Measurements from ENCODE around the gene C19orf25. TPM values are rescaled to one million over a fixed set of nuclear protein-coding genes. Genes with fewer than 3 reads are reported as not detected.

C19orf25 gene
- total RNA-seq, 4 donors from 2014 or later, result 21.6 to 43.6 (median 29.8) TPM

DNA sequence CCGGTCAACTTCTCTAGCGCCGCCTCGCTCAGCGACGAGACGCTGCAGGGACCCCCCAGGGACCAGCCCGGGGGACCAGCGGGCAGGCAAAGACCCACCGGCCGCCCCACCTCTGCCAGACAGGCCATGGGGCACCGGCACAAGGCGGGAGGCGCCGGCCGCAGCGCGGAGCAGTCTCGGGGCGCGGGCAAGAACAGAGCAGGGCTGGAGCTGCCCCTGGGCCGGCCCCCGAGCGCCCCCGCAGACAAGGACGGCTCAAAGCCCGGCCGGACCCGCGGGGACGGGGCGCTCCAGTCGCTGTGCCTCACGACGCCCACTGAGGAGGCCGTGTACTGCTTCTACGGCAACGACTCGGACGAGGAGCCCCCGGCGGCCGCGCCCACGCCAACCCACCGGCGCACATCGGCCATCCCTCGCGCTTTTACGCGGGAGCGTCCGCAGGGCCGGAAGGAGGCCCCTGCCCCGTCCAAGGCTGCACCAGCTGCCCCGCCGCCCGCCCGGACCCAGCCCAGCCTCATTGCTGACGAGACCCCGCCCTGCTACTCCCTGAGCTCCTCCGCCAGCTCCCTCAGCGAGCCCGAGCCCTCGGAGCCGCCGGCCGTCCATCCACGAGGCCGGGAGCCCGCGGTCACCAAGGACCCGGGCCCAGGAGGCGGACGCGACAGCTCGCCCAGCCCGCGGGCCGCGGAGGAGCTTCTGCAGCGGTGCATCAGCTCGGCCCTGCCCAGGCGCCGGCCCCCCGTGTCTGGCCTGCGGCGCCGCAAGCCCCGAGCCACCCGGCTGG, 11.3 kb downstream of the C19orf25 start:
- H3K4me3 ChIP-seq, result peak overlapping the region in 3 of 4 donors; percentile 49 to 59 (median 49)
- peaks cover 32 to 95% (median 64%) of the 10 kb centered on the region in 4 donors for H3K27me3 ChIP-seq
- intact Hi-C loops (cut with DNase I), result no loop called here
- peaks cover 51 to 78% (median 72%) of the 10 kb centered on the region in 4 donors for H3K4me1 ChIP-seq
- H3K36me3 ChIP-seq, result peaks cover 0 to 2% (median 0%) of the 10 kb centered on the region in 4 donors
- no CpG with 5 or more reads among the region's 92 CpGs for whole genome bisulfite sequencing
- no peak overlapping the region for H3K27ac ChIP-seq (replicated peaks in 1 of 4)
- no peaks in the 10 kb centered on the region for H3K9me3 ChIP-seq
- TF ChIP-seq POLR2A (IDR thresholded peaks at IDR 0.05; ENCODE audit: low read depth) (no peak), EP300 (IDR thresholded peaks at IDR 0.05) (no peak), POLR2AphosphoS5 (IDR thresholded peaks at IDR 0.05) (no peak)
- TF ChIP-seq, protein P1, sequence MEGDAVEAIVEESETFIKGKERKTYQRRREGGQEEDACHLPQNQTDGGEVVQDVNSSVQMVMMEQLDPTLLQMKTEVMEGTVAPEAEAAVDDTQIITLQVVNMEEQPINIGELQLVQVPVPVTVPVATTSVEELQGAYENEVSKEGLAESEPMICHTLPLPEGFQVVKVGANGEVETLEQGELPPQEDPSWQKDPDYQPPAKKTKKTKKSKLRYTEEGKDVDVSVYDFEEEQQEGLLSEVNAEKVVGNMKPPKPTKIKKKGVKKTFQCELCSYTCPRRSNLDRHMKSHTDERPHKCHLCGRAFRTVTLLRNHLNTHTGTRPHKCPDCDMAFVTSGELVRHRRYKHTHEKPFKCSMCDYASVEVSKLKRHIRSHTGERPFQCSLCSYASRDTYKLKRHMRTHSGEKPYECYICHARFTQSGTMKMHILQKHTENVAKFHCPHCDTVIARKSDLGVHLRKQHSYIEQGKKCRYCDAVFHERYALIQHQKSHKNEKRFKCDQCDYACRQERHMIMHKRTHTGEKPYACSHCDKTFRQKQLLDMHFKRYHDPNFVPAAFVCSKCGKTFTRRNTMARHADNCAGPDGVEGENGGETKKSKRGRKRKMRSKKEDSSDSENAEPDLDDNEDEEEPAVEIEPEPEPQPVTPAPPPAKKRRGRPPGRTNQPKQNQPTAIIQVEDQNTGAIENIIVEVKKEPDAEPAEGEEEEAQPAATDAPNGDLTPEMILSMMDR (IDR thresholded peaks at IDR 0.05), result no peak
- no peak for DNase-seq (ENCODE audit: extremely low spot score)

DNA sequence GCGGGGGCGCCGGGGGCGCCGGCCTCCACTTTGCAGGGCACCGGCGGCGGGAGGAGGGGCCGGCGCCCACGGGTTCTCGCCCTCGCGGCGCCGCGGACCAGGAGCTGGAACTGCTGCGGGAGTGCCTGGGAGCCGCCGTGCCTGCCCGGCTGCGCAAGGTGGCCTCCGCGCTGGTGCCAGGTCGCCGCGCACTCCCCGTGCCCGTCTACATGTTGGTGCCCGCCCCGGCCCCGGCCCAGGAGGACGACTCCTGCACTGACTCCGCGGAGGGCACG, 11.9 kb downstream of the C19orf25 start:
- peak overlapping the region in 2 of 4 donors; percentile 49 for H3K4me3 ChIP-seq
- TF ChIP-seq, protein P1 (IDR thresholded peaks at IDR 0.05), result no peak
- DNase-seq (ENCODE audit: extremely low spot score), result no peak
- H3K36me3 ChIP-seq, result peaks cover 0 to 2% (median 0%) of the 10 kb centered on the region in 4 donors
- peaks cover 51 to 72% (median 66%) of the 10 kb centered on the region in 4 donors for H3K4me1 ChIP-seq
- H3K9me3 ChIP-seq, result no peaks in the 10 kb centered on the region
- H3K27ac ChIP-seq (replicated peaks in 1 of 4), result no peak overlapping the region
- H3K27me3 ChIP-seq, result peaks cover 31 to 90% (median 58%) of the 10 kb centered on the region in 4 donors
- no CpG with 5 or more reads among the region's 36 CpGs for WGBS
- intact Hi-C loops (cut with DNase I), result no loop called here

DNA sequence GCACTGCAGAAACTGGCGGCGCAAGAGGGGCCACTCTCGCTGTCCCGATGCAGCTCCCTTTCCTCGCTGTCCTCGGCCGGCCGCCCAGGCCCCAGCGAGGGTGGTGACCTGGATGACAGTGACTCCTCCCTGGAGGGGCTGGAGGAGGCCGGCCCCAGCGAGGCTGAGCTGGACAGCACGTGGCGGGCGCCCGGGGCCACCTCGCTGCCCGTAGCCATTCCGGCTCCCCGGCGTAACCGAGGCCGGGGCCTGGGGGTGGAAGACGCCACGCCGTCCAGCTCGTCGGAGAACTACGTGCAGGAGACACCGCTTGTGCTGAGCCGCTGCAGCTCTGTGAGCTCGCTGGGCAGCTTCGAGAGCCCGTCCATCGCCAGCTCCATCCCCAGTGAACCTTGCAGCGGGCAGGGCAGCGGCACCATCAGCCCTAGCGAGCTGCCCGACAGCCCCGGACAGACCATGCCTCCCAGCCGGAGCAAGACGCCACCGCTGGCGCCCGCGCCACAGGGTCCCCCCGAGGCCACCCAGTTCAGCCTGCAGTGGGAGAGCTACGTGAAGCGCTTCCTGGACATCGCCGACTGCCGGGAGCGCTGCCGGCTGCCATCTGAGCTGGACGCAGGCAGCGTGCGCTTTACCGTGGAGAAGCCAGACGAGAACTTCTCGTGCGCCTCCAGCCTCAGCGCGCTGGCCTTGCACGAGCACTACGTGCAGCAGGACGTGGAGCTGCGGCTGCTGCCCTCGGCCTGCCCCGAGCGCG, 12.4 kb downstream of the C19orf25 start:
- peaks cover 51 to 67% (median 61%) of the 10 kb centered on the region in 4 donors for H3K4me1 ChIP-seq
- TF ChIP-seq POLR2AphosphoS5 (IDR thresholded peaks at IDR 0.05), result no peak
- TF ChIP-seq, protein P1 (IDR thresholded peaks at IDR 0.05), result no peak
- no peak for TF ChIP-seq POLR2A (IDR thresholded peaks at IDR 0.05; ENCODE audit: low read depth)
- TF ChIP-seq EP300 (IDR thresholded peaks at IDR 0.05), result no peak

DNA sequence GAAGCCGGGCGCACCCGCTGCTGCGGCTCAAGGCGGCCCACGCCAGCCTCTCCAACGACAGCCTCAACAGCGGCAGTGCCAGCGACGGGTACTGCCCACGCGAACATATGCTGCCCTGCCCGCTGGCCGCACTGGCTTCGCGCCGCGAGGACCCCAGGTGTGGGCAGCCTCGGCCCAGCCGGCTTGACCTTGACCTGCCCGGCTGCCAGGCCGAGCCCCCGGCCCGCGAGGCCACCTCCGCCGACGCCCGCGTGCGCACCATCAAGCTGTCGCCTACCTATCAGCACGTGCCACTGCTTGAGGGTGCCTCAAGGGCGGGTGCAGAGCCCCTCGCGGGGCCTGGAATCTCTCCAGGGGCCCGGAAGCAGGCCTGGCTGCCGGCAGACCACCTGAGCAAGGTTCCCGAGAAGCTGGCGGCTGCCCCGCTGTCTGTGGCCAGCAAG, 13.0 kb downstream of the C19orf25 start:
- H3K36me3 ChIP-seq, result peaks cover 0 to 11% (median 3%) of the 10 kb centered on the region in 4 donors
- peaks cover 45 to 61% (median 55%) of the 10 kb centered on the region in 4 donors for H3K4me1 ChIP-seq
- H3K27me3 ChIP-seq, result peaks cover 21 to 79% (median 47%) of the 10 kb centered on the region in 4 donors
- WGBS, result 40% methylated on average over 3 of the region's 41 CpGs
- no peak for DNase-seq (ENCODE audit: extremely low spot score)
- intact Hi-C loops (cut with DNase I), result no loop called here
- peak overlapping the region in 1 of 4 donors; percentile 9 for H3K4me3 ChIP-seq
- H3K9me3 ChIP-seq, result no peaks in the 10 kb centered on the region
- no peak for TF ChIP-seq POLR2AphosphoS5 (IDR thresholded peaks at IDR 0.05)
- TF ChIP-seq, protein P1 (IDR thresholded peaks at IDR 0.05), result no peak
- no peak for TF ChIP-seq POLR2A (IDR thresholded peaks at IDR 0.05; ENCODE audit: low read depth)
- TF ChIP-seq EP300 (IDR thresholded peaks at IDR 0.05), result no peak
- no peak overlapping the region for H3K27ac ChIP-seq (replicated peaks in 1 of 4)

More for the DNA sequence above, 12.4 kb downstream of the C19orf25 start:
- no peak for DNase-seq (ENCODE audit: extremely low spot score)
- no peak overlapping the region for H3K27ac ChIP-seq (replicated peaks in 1 of 4)
- H3K27me3 ChIP-seq, result peaks cover 26 to 85% (median 53%) of the 10 kb centered on the region in 4 donors
- intact Hi-C loops (cut with DNase I), result no loop called here
- no peak overlapping the region for H3K4me3 ChIP-seq
- WGBS, result 13% methylated on average over 19 of the region's 70 CpGs
- H3K9me3 ChIP-seq, result no peaks in the 10 kb centered on the region
- peaks cover 0 to 6% (median 0%) of the 10 kb centered on the region in 4 donors for H3K36me3 ChIP-seq

Measured in esophagus muscularis mucosa (tissue), 4 donors.